HL-60 (cell line): Measurements from ENCODE around the gene CT45A5.
"Not testable (repeated sequence)": the region's sequence is repeated elsewhere in the genome, so short reads cannot be mapped to it uniquely, and the experiment has no call there.

Experiments used
- DNase-seq, 2 experiments: peaks; one replicate each; pipeline ENCODE4 v3.0.0-alpha.2; 2010 to 2020; ENCODE audit warnings: low read depth in 1 of 2, low spot score in 1 of 2
- H3K27ac ChIP-seq: fragments of 250-450 bp; sonication (Bioruptor Pico); replicated peaks from 2 replicates; pipeline ENCODE4 v1.5.1; 2020; ENCODE audit warnings: mild to moderate bottlenecking, moderate library complexity
- H3K27me3 ChIP-seq: fragments of 250-450 bp; sonication (Bioruptor Pico); 2 replicates; pipeline ENCODE4 v1.5.1; 2021; ENCODE audit warnings: mild to moderate bottlenecking, moderate library complexity; ENCODE audit not compliant: insufficient read depth, poor library complexity, severe bottlenecking
- H3K4me3 ChIP-seq: replicated peaks from 2 replicates; pipeline ENCODE4 v1.5.1; 2011; ENCODE audit warnings: mild to moderate bottlenecking, control low read depth, low read length; ENCODE audit not compliant: insufficient read depth
- GABPA ChIP-seq: IDR thresholded peaks from 2 replicates; pipeline ENCODE4 v1.6.1; 2012; ENCODE audit warnings: low read depth
- POLR2AphosphoS5 ChIP-seq: IDR thresholded peaks from 2 replicates; pipeline ENCODE4 v1.6.1; 2012; ENCODE audit warnings: low read depth
- SPI1 ChIP-seq: IDR thresholded peaks from 2 replicates; pipeline ENCODE4 v1.6.1; 2012; ENCODE audit warnings: low read depth, mild to moderate bottlenecking, borderline replicate concordance
- TF ChIP-seq, protein P1 (sequence below): IDR thresholded peaks from one replicate; pipeline ENCODE4 v1.5.1; 2011; ENCODE audit warnings: low read length, control low read depth, inconsistent platforms; ENCODE audit not compliant: insufficient read depth
- TF ChIP-seq, protein P2 (sequence below): IDR thresholded peaks from 2 replicates; pipeline ENCODE4 v1.6.1; 2012; ENCODE audit warnings: low read depth; ENCODE audit not compliant: insufficient replicate concordance

CT45A5 gene

DNA sequence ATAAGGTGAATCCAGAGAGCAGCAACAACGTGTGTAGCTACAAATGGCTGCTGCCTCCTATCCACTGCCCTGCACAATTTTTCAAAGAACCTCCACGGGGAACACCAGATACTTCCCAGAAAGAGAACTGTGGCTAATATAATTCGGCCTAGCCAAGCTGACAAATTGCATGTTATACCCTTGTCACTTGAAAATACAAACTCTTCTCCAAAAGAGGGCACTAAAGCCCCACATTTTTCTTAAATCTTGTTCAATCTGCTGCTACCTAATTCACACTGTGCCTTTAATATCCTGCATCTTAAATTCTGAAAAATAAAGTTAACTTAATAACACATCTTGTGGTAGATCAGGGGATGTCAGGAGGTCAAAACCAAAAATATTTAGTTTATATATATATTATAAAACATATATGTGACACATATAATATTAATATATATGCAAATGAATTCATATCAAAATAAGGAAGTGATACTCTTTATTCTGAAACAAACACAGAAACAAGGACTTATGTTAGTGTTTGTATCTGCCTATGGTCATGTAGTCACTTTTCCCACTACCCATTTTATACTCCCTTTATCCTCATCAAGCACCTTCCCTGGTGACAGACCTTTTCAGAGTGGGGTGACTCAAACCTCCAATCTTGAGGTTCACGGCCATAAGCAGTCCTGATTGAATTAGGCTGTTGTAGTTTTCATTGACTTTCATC lies 47.8 kb downstream of the CT45A5 start:
- TF ChIP-seq, protein P1, sequence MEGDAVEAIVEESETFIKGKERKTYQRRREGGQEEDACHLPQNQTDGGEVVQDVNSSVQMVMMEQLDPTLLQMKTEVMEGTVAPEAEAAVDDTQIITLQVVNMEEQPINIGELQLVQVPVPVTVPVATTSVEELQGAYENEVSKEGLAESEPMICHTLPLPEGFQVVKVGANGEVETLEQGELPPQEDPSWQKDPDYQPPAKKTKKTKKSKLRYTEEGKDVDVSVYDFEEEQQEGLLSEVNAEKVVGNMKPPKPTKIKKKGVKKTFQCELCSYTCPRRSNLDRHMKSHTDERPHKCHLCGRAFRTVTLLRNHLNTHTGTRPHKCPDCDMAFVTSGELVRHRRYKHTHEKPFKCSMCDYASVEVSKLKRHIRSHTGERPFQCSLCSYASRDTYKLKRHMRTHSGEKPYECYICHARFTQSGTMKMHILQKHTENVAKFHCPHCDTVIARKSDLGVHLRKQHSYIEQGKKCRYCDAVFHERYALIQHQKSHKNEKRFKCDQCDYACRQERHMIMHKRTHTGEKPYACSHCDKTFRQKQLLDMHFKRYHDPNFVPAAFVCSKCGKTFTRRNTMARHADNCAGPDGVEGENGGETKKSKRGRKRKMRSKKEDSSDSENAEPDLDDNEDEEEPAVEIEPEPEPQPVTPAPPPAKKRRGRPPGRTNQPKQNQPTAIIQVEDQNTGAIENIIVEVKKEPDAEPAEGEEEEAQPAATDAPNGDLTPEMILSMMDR: no peak
- TF ChIP-seq SPI1 (no peak), GABPA (no peak), POLR2AphosphoS5 (no peak)
- TF ChIP-seq, protein P2, sequence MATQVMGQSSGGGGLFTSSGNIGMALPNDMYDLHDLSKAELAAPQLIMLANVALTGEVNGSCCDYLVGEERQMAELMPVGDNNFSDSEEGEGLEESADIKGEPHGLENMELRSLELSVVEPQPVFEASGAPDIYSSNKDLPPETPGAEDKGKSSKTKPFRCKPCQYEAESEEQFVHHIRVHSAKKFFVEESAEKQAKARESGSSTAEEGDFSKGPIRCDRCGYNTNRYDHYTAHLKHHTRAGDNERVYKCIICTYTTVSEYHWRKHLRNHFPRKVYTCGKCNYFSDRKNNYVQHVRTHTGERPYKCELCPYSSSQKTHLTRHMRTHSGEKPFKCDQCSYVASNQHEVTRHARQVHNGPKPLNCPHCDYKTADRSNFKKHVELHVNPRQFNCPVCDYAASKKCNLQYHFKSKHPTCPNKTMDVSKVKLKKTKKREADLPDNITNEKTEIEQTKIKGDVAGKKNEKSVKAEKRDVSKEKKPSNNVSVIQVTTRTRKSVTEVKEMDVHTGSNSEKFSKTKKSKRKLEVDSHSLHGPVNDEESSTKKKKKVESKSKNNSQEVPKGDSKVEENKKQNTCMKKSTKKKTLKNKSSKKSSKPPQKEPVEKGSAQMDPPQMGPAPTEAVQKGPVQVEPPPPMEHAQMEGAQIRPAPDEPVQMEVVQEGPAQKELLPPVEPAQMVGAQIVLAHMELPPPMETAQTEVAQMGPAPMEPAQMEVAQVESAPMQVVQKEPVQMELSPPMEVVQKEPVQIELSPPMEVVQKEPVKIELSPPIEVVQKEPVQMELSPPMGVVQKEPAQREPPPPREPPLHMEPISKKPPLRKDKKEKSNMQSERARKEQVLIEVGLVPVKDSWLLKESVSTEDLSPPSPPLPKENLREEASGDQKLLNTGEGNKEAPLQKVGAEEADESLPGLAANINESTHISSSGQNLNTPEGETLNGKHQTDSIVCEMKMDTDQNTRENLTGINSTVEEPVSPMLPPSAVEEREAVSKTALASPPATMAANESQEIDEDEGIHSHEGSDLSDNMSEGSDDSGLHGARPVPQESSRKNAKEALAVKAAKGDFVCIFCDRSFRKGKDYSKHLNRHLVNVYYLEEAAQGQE: no peak
- no peak overlapping the region for H3K4me3 ChIP-seq
- DNase-seq: no peak
- no peaks in the 10 kb centered on the region for H3K27me3 ChIP-seq
- no peak overlapping the region for H3K27ac ChIP-seq

DNA sequence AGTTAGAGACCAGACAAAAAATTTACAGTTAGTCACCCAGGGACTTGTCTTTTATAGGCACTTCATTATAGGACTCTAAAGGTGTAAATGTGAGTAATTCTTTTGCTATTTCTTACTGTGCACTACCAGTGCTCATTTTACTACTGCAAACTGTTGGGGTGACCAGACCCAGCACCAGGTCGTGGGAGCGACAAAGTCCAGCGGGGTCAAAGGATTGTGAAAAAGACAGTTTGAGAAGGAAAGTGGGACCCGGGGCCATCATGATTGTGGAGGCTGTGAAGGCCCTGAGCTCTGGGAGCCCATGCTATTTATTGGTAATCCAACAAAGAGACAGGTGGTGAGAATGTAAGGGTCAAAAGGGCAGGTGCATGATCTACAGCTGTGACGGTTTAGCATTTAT lies 50.6 kb downstream of the CT45A5 start:
- DNase-seq, H3K27me3 ChIP-seq, H3K27ac ChIP-seq, H3K4me3 ChIP-seq: not testable (repeated sequence)
